ENCODE data around the gene PYM1. TPM values are rescaled to one million over a fixed set of nuclear protein-coding genes. Genes with fewer than 3 reads are reported as not detected.
"Not testable (repeated sequence)": the region's sequence is repeated elsewhere in the genome, so short reads cannot be mapped to it uniquely, and the experiment has no call there.

PYM1 gene
- polyA plus RNA-seq, 1 donor = 30.6 TPM

GRCh38 chr12:55919032-55919431 is 8.7 kb downstream of the PYM1 start:
- H3K27ac ChIP-seq (ENCODE audit: low read length); H3K27me3 ChIP-seq (ENCODE audit: control insufficient read depth, insufficient read depth, low read length); H3K4me3 ChIP-seq (ENCODE audit: low read length); DNase-seq; H3K9me3 ChIP-seq (ENCODE audit: control insufficient read depth, low read depth, low read length); H3K4me1 ChIP-seq (ENCODE audit: control insufficient read depth, insufficient read depth, low read length): not testable (repeated sequence)
- WGBS (ENCODE audit: insufficient coverage, low lambda C conversion rate) = no CpG with 5 or more reads among the region's 3 CpGs
- H3K36me3 ChIP-seq (ENCODE audit: control insufficient read depth, insufficient read depth, low read length) = peaks cover 14% of the 10 kb centered on the region

GRCh38 chr12:55915482-55915859 is 12.2 kb downstream of the PYM1 start:
- Histone ChIP-seq H3K9me3 (ENCODE audit: control insufficient read depth, low read depth, low read length) (no peaks in the 10 kb centered on the region), H3K4me1 (ENCODE audit: control insufficient read depth, insufficient read depth, low read length) (no peaks in the 10 kb centered on the region), H3K27me3 (ENCODE audit: control insufficient read depth, insufficient read depth, low read length) (no peaks in the 10 kb centered on the region), H3K4me3 (ENCODE audit: low read length) (no peak overlapping the region), H3K36me3 (ENCODE audit: control insufficient read depth, insufficient read depth, low read length) (peaks cover 11% of the 10 kb centered on the region), H3K27ac (ENCODE audit: low read length) (no peak overlapping the region)
- DNase-seq = no peak
- WGBS (ENCODE audit: insufficient coverage, low lambda C conversion rate) = 96% methylated on average over 3 of the region's 3 CpGs

- Histone ChIP-seq H3K27me3 (ENCODE audit: control insufficient read depth, insufficient read depth, low read length) (no peaks in the 10 kb centered on the region), H3K27ac (ENCODE audit: low read length) (no peak overlapping the region)
Measured at GRCh38 chr12:55912908-55913307, 14.8 kb downstream of the PYM1 start.

DNA sequence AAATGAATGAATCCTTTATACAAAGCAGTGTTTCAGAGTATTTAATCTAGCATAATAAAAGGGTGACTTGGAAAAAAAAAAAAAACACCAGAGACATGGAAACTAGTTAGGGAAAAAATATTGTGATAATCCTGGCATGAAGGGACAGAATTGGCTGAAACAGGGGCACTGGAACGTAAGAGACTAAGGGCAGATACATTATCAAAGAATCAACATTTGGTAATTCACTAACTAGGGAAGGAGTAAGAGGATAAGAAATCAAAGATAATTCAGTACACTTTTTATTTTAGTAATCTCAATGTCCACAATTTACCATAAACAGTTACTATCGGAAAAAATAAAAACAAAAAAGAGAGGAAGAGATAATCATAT is 18.2 kb downstream of the PYM1 start:
- Histone ChIP-seq H3K4me1 (ENCODE audit: control insufficient read depth, insufficient read depth, low read length) (no peaks in the 10 kb centered on the region), H3K4me3 (ENCODE audit: low read length) (no peak overlapping the region), H3K27me3 (ENCODE audit: control insufficient read depth, insufficient read depth, low read length) (no peaks in the 10 kb centered on the region), H3K36me3 (ENCODE audit: control insufficient read depth, insufficient read depth, low read length) (peaks cover 11% of the 10 kb centered on the region), H3K27ac (ENCODE audit: low read length) (no peak overlapping the region), H3K9me3 (ENCODE audit: control insufficient read depth, low read depth, low read length) (no peaks in the 10 kb centered on the region)
- WGBS (ENCODE audit: insufficient coverage, low lambda C conversion rate) = 42% methylated on average over 2 of the region's 2 CpGs
- no peak for DNase-seq

More at GRCh38 chr12:55912908-55913307, 14.8 kb downstream of the PYM1 start:
- Histone ChIP-seq H3K36me3 (ENCODE audit: control insufficient read depth, insufficient read depth, low read length) (peaks cover 11% of the 10 kb centered on the region), H3K9me3 (ENCODE audit: control insufficient read depth, low read depth, low read length) (no peaks in the 10 kb centered on the region), H3K4me1 (ENCODE audit: control insufficient read depth, insufficient read depth, low read length) (no peaks in the 10 kb centered on the region), H3K4me3 (ENCODE audit: low read length) (no peak overlapping the region)
- 60% methylated on average over 1 of the region's 4 CpGs for WGBS (ENCODE audit: insufficient coverage, low lambda C conversion rate)
- no peak for DNase-seq

GRCh38 chr12:55908726-55909512 is 18.8 kb downstream of the PYM1 start:
- Histone ChIP-seq H3K4me3 (ENCODE audit: low read length) (no peak overlapping the region), H3K27ac (ENCODE audit: low read length) (no peak overlapping the region), H3K9me3 (ENCODE audit: control insufficient read depth, low read depth, low read length) (no peaks in the 10 kb centered on the region), H3K4me1 (ENCODE audit: control insufficient read depth, insufficient read depth, low read length) (no peaks in the 10 kb centered on the region), H3K36me3 (ENCODE audit: control insufficient read depth, insufficient read depth, low read length) (peaks cover 5% of the 10 kb centered on the region), H3K27me3 (ENCODE audit: control insufficient read depth, insufficient read depth, low read length) (no peaks in the 10 kb centered on the region)
- peak in 1 of 2 donors; percentile 25 for DNase-seq
- 31% methylated on average over 7 of the region's 8 CpGs for WGBS (ENCODE audit: insufficient coverage, low lambda C conversion rate)

- Histone ChIP-seq H3K27me3 (ENCODE audit: control insufficient read depth, insufficient read depth, low read length) (no peaks in the 10 kb centered on the region), H3K4me1 (ENCODE audit: control insufficient read depth, insufficient read depth, low read length) (no peaks in the 10 kb centered on the region), H3K4me3 (ENCODE audit: low read length) (no peak overlapping the region), H3K9me3 (ENCODE audit: control insufficient read depth, low read depth, low read length) (no peaks in the 10 kb centered on the region), H3K27ac (ENCODE audit: low read length) (no peak overlapping the region), H3K36me3 (ENCODE audit: control insufficient read depth, insufficient read depth, low read length) (peaks cover 20% of the 10 kb centered on the region)
- DNase-seq = no peak
- WGBS (ENCODE audit: insufficient coverage, low lambda C conversion rate) = 100% methylated on average over 1 of the region's 1 CpG
Measured at GRCh38 chr12:55906056-55906455, 21.6 kb downstream of the PYM1 start.

- DNase-seq = no peak
- H3K27ac ChIP-seq (ENCODE audit: low read length) = no peak overlapping the region
Measured at GRCh38 chr12:55901881-55902490, 25.7 kb downstream of the PYM1 start.

GRCh38 chr12:55899082-55899481 is 28.6 kb downstream of the PYM1 start:
- H3K4me1 ChIP-seq (ENCODE audit: control insufficient read depth, insufficient read depth, low read length) = peaks cover 3% of the 10 kb centered on the region
- H3K27me3 ChIP-seq (ENCODE audit: control insufficient read depth, insufficient read depth, low read length) = no peaks in the 10 kb centered on the region
- no peaks in the 10 kb centered on the region for H3K9me3 ChIP-seq (ENCODE audit: control insufficient read depth, low read depth, low read length)
- H3K36me3 ChIP-seq (ENCODE audit: control insufficient read depth, insufficient read depth, low read length) = peaks cover 20% of the 10 kb centered on the region
- no CpG with 5 or more reads among the region's 2 CpGs for WGBS (ENCODE audit: insufficient coverage, low lambda C conversion rate)
- H3K27ac ChIP-seq (ENCODE audit: low read length) = no peak overlapping the region
- peak; percentile 47 to 66 for DNase-seq
- H3K4me3 ChIP-seq (ENCODE audit: low read length) = no peak overlapping the region

More at GRCh38 chr12:55901881-55902490, 25.7 kb downstream of the PYM1 start:
- H3K9me3 ChIP-seq (ENCODE audit: control insufficient read depth, low read depth, low read length) = no peaks in the 10 kb centered on the region
- no CpG with 5 or more reads among the region's 7 CpGs for WGBS (ENCODE audit: insufficient coverage, low lambda C conversion rate)
- H3K4me1 ChIP-seq (ENCODE audit: control insufficient read depth, insufficient read depth, low read length) = peaks cover 3% of the 10 kb centered on the region
- no peaks in the 10 kb centered on the region for H3K27me3 ChIP-seq (ENCODE audit: control insufficient read depth, insufficient read depth, low read length)
- no peak overlapping the region for H3K4me3 ChIP-seq (ENCODE audit: low read length)
- peaks cover 20% of the 10 kb centered on the region for H3K36me3 ChIP-seq (ENCODE audit: control insufficient read depth, insufficient read depth, low read length)

- no CpG with 5 or more reads among the region's 1 CpG for WGBS (ENCODE audit: insufficient coverage, low lambda C conversion rate)
Measured at GRCh38 chr12:55893723-55894122, 34.0 kb downstream of the PYM1 start.

GRCh38 chr12:55891310-55891709 is 36.4 kb downstream of the PYM1 start:
- no CpG with 5 or more reads among the region's 4 CpGs for WGBS (ENCODE audit: insufficient coverage, low lambda C conversion rate)
- no peak overlapping the region for H3K4me3 ChIP-seq (ENCODE audit: low read length)
- no peaks in the 10 kb centered on the region for H3K36me3 ChIP-seq (ENCODE audit: control insufficient read depth, insufficient read depth, low read length)
- no peaks in the 10 kb centered on the region for H3K27me3 ChIP-seq (ENCODE audit: control insufficient read depth, insufficient read depth, low read length)
- H3K27ac ChIP-seq (ENCODE audit: low read length) = no peak overlapping the region
- no peaks in the 10 kb centered on the region for H3K4me1 ChIP-seq (ENCODE audit: control insufficient read depth, insufficient read depth, low read length)
- no peak for DNase-seq
- no peaks in the 10 kb centered on the region for H3K9me3 ChIP-seq (ENCODE audit: control insufficient read depth, low read depth, low read length)

More at GRCh38 chr12:55893723-55894122, 34.0 kb downstream of the PYM1 start:
- H3K27me3 ChIP-seq (ENCODE audit: control insufficient read depth, insufficient read depth, low read length) = no peaks in the 10 kb centered on the region
- H3K27ac ChIP-seq (ENCODE audit: low read length) = no peak overlapping the region
- no peak for DNase-seq
- H3K4me3 ChIP-seq (ENCODE audit: low read length) = no peak overlapping the region
- H3K9me3 ChIP-seq (ENCODE audit: control insufficient read depth, low read depth, low read length) = no peaks in the 10 kb centered on the region
- no peaks in the 10 kb centered on the region for H3K36me3 ChIP-seq (ENCODE audit: control insufficient read depth, insufficient read depth, low read length)
- H3K4me1 ChIP-seq (ENCODE audit: control insufficient read depth, insufficient read depth, low read length) = peaks cover under 1% of the 10 kb centered on the region
